ENCODE results near the gene PPP1R10. TPM values are rescaled to one million over a fixed set of nuclear protein-coding genes. Genes with fewer than 3 reads are reported as not detected.

PPP1R10 gene
- total and polyA plus RNA-seq, 2 of the 13 experiments (the other 11 are each of a cell fraction or from before 2014, with no cell fraction given): 26.3 to 38.4 TPM

DNA sequence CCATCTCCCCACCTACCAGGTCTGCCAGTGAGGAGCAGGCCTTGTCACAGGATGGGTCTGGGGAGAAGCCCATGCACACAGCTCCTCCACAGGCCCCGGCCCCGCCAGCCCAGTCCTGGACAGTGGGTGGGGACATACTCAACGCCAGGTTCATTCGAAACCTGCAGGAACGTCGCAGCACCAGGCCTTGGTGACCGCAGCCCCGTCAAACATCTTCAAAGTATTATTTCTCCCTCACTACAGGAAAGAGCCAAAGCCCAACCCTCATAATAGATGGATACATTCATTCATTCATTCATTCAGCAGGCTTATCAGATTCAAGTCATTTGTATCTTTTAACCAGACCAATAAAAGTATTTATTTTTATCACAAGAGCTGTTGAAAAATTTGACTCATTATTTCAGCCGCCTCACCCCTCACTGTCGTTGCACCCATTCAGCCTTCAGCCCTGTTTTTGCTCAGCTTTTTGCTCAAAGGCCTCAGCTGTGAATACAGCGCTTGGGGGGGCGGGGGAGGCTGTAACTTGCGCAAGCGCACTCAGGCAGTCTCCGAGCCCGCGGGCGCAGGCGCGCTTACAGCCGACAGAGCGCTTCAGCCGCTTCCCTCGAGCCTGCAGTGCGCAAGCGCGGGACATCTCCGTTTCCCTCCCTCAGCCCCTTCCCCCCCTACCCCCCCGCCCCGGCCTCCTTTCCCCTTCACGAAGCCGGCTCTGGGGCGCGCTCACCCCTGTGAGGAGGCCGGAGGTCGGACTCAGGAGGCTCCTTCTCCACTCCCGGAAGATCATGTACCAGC, 29.6 kb upstream of the PPP1R10 start, which contains the start of gene C6orf136 (continued):
- TF ChIP-seq JUNB (CRISPR knock-in tag; IDR thresholded peaks at IDR 0.05; ENCODE audit: borderline replicate concordance) (no peak), CBFB (CRISPR knock-in tag; IDR thresholded peaks at IDR 0.05) (no peak), ZNF282 (IDR thresholded peaks at IDR 0.05; ENCODE audit: partially characterized antibody) (no peak), ZSCAN20 (CRISPR knock-in tag; IDR thresholded peaks at IDR 0.05; ENCODE audit: borderline replicate concordance) (no peak), GATA4 (IDR thresholded peaks at IDR 0.05; ENCODE audit: borderline replicate concordance, low read depth) (no peak), ZNF572 (CRISPR knock-in tag; IDR thresholded peaks at IDR 0.05) (no peak; the same call in 1 of the 2 replicates), ZBTB38 (CRISPR knock-in tag; IDR thresholded peaks at IDR 0.05) (peak; percentile 91), ZNF781 (CRISPR knock-in tag; IDR thresholded peaks at IDR 0.05; ENCODE audit: borderline replicate concordance, not compliant biosample characterization) (no peak), NFYC (CRISPR knock-in tag; IDR thresholded peaks at IDR 0.05) (0 out of 2 replicates have a peak, but pooled peaks have one; percentile 14), ZNF207 (IDR thresholded peaks at IDR 0.05; ENCODE audit: borderline replicate concordance) (no peak), ZNF878 (CRISPR knock-in tag; IDR thresholded peaks at IDR 0.05) (no peak), ZNF333 (CRISPR knock-in tag; IDR thresholded peaks at IDR 0.05; ENCODE audit: borderline replicate concordance) (no peak; the same call in 1 of the 2 replicates), HDAC1 (CRISPR knock-in tag; IDR thresholded peaks at IDR 0.05) (no peak)
- TF ChIP-seq, protein P1, sequence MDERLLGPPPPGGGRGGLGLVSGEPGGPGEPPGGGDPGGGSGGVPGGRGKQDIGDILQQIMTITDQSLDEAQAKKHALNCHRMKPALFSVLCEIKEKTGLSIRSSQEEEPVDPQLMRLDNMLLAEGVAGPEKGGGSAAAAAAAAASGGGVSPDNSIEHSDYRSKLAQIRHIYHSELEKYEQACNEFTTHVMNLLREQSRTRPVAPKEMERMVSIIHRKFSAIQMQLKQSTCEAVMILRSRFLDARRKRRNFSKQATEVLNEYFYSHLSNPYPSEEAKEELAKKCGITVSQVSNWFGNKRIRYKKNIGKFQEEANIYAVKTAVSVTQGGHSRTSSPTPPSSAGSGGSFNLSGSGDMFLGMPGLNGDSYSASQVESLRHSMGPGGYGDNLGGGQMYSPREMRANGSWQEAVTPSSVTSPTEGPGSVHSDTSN (CRISPR knock-in tag; IDR thresholded peaks at IDR 0.05): no peak
- TF ChIP-seq, protein P2, sequence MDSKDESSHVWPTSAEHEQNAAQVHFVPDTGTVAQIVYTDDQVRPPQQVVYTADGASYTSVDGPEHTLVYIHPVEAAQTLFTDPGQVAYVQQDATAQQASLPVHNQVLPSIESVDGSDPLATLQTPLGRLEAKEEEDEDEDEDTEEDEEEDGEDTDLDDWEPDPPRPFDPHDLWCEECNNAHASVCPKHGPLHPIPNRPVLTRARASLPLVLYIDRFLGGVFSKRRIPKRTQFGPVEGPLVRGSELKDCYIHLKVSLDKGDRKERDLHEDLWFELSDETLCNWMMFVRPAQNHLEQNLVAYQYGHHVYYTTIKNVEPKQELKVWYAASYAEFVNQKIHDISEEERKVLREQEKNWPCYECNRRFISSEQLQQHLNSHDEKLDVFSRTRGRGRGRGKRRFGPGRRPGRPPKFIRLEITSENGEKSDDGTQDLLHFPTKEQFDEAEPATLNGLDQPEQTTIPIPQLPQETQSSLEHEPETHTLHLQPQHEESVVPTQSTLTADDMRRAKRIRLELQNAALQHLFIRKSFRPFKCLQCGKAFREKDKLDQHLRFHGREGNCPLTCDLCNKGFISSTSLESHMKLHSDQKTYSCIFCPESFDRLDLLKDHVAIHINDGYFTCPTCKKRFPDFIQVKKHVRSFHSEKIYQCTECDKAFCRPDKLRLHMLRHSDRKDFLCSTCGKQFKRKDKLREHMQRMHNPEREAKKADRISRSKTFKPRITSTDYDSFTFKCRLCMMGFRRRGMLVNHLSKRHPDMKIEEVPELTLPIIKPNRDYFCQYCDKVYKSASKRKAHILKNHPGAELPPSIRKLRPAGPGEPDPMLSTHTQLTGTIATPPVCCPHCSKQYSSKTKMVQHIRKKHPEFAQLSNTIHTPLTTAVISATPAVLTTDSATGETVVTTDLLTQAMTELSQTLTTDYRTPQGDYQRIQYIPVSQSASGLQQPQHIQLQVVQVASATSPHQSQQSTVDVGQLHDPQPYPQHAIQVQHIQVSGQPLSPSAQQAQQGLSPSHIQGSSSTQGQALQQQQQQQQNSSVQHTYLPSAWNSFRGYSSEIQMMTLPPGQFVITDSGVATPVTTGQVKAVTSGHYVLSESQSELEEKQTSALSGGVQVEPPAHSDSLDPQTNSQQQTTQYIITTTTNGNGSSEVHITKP (CRISPR knock-in tag; IDR thresholded peaks at IDR 0.05; ENCODE audit: low read depth): 0 out of 2 replicates have a peak, but pooled peaks have one; percentile 19
- TF ChIP-seq, protein P3, sequence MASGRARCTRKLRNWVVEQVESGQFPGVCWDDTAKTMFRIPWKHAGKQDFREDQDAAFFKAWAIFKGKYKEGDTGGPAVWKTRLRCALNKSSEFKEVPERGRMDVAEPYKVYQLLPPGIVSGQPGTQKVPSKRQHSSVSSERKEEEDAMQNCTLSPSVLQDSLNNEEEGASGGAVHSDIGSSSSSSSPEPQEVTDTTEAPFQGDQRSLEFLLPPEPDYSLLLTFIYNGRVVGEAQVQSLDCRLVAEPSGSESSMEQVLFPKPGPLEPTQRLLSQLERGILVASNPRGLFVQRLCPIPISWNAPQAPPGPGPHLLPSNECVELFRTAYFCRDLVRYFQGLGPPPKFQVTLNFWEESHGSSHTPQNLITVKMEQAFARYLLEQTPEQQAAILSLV (CRISPR knock-in tag; IDR thresholded peaks at IDR 0.05; ENCODE audit: borderline replicate concordance): no peak
